Measurements from ENCODE around the gene GNB1L. TPM values are rescaled to one million over a fixed set of nuclear protein-coding genes. Genes with fewer than 3 reads are reported as not detected.

The GNB1L gene
- total RNA-seq, 1 donor: 5.2 TPM

GRCh38 chr22:19806213-19807160 is 48.2 kb downstream of the GNB1L start:
- TF ChIP-seq CTCF (IDR thresholded peaks at IDR 0.05; ENCODE audit: insufficient read depth, low read length): no peak
- no peak overlapping the region for H3K4me3 ChIP-seq (ENCODE audit: low read depth, low read length)
- DNase-seq (ENCODE audit: low read depth): peak; percentile 16

GRCh38 chr22:19805821-19806212 is 48.9 kb downstream of the GNB1L start:
- no peak overlapping the region for H3K4me3 ChIP-seq (ENCODE audit: low read depth, low read length)
- no peak for TF ChIP-seq CTCF (IDR thresholded peaks at IDR 0.05; ENCODE audit: insufficient read depth, low read length)
- DNase-seq (ENCODE audit: low read depth): no peak

GRCh38 chr22:19803736-19804267 is 50.9 kb downstream of the GNB1L start:
- TF ChIP-seq CTCF (IDR thresholded peaks at IDR 0.05; ENCODE audit: insufficient read depth, low read length): no peak
- H3K4me3 ChIP-seq (ENCODE audit: low read depth, low read length): no peak overlapping the region
- DNase-seq (ENCODE audit: low read depth): no peak

- TF ChIP-seq CTCF (IDR thresholded peaks at IDR 0.05; ENCODE audit: insufficient read depth, low read length): no peak
- no peak for DNase-seq (ENCODE audit: low read depth)
Measured at GRCh38 chr22:19802894-19803735, 51.6 kb downstream of the GNB1L start.

GRCh38 chr22:19802001-19802893 is 52.4 kb downstream of the GNB1L start:
- no peak for DNase-seq (ENCODE audit: low read depth)
- no peak for TF ChIP-seq CTCF (IDR thresholded peaks at IDR 0.05; ENCODE audit: insufficient read depth, low read length)
- no peak overlapping the region for H3K4me3 ChIP-seq (ENCODE audit: low read depth, low read length)

More at GRCh38 chr22:19802894-19803735, 51.6 kb downstream of the GNB1L start:
- no peak overlapping the region for H3K4me3 ChIP-seq (ENCODE audit: low read depth, low read length)
